Dendritic cell treated with granulocyte-macrophage colony-stimulating factor and Interleukin-4, amounts not matched to agents 40 ng/mL and 50 ng/mL, for 4 days (primary cell): ENCODE data around the gene PDIA5.

Source experiments
- H3K27ac Mint-ChIP-seq: one replicate; pipeline ENCODE4 v1.8.0; 2022; ENCODE audit warnings: mild to moderate bottlenecking, mixed read lengths
- H3K27me3 Mint-ChIP-seq: one replicate; pipeline ENCODE4 v1.8.0; 2022; ENCODE audit warnings: mild to moderate bottlenecking, mixed read lengths
- H3K36me3 Mint-ChIP-seq: one replicate; pipeline ENCODE4 v1.8.0; 2022; ENCODE audit warnings: low read depth, mixed read lengths
- H3K4me1 Mint-ChIP-seq: one replicate; pipeline ENCODE4 v1.8.0; 2022; ENCODE audit warnings: low read depth, mixed read lengths
- H3K4me3 Mint-ChIP-seq: one replicate; pipeline ENCODE4 v1.8.0; 2022; ENCODE audit warnings: mild to moderate bottlenecking, moderate library complexity, mixed read lengths
- H3K9me3 Mint-ChIP-seq: one replicate; pipeline ENCODE4 v1.8.0; 2022; ENCODE audit warnings: mixed read lengths
- intact Hi-C: fragments of 100-400 bp; cut with micrococcal nuclease; formaldehyde crosslinking; loops from one replicate; pipeline ENCODE4 v1.15.0; 2022

The PDIA5 gene

GRCh38 chr3:123071146-123071545 lies 4.3 kb downstream of the PDIA5 start:
- H3K4me3 Mint-ChIP-seq = no peak overlapping the region
- H3K9me3 Mint-ChIP-seq = no peaks in the 10 kb centered on the region
- H3K36me3 Mint-ChIP-seq = no peaks in the 10 kb centered on the region
- intact Hi-C loops = no loop called here
- peaks cover 39% of the 10 kb centered on the region for H3K4me1 Mint-ChIP-seq
- H3K27ac Mint-ChIP-seq = no peak overlapping the region
- H3K27me3 Mint-ChIP-seq = no peaks in the 10 kb centered on the region

- Mint-ChIP-seq H3K4me3 (no peak overlapping the region), H3K9me3 (no peaks in the 10 kb centered on the region), H3K27ac (no peak overlapping the region), H3K36me3 (no peaks in the 10 kb centered on the region), H3K27me3 (no peaks in the 10 kb centered on the region), H3K4me1 (peaks cover 37% of the 10 kb centered on the region)
- intact Hi-C loops = no loop called here
Measured at GRCh38 chr3:123071581-123071980, 4.8 kb downstream of the PDIA5 start.

- intact Hi-C loops = no loop called here
- no peak overlapping the region for H3K4me3 Mint-ChIP-seq
Measured at GRCh38 chr3:123072152-123072551, 5.3 kb downstream of the PDIA5 start.

GRCh38 chr3:123072564-123072963 lies 5.7 kb downstream of the PDIA5 start:
- H3K27ac Mint-ChIP-seq = no peak overlapping the region
- intact Hi-C loops = no loop called here
- peaks cover 32% of the 10 kb centered on the region for H3K4me1 Mint-ChIP-seq
- H3K4me3 Mint-ChIP-seq = no peak overlapping the region
- no peaks in the 10 kb centered on the region for H3K9me3 Mint-ChIP-seq
- H3K36me3 Mint-ChIP-seq = no peaks in the 10 kb centered on the region
- H3K27me3 Mint-ChIP-seq = no peaks in the 10 kb centered on the region

More at GRCh38 chr3:123072152-123072551, 5.3 kb downstream of the PDIA5 start:
- Mint-ChIP-seq H3K27me3 (no peaks in the 10 kb centered on the region), H3K27ac (no peak overlapping the region), H3K36me3 (no peaks in the 10 kb centered on the region), H3K4me1 (peaks cover 33% of the 10 kb centered on the region), H3K9me3 (no peaks in the 10 kb centered on the region)

- Mint-ChIP-seq H3K27me3 (no peaks in the 10 kb centered on the region), H3K4me1 (peaks cover 18% of the 10 kb centered on the region), H3K9me3 (no peaks in the 10 kb centered on the region), H3K27ac (peak overlapping the region; percentile 2), H3K36me3 (no peaks in the 10 kb centered on the region), H3K4me3 (no peak overlapping the region)
- intact Hi-C loops = no loop called here
Measured at GRCh38 chr3:123075359-123075758, 8.5 kb downstream of the PDIA5 start.

- Mint-ChIP-seq H3K27ac (no peak overlapping the region), H3K4me1 (peaks cover 15% of the 10 kb centered on the region)
Measured at GRCh38 chr3:123076112-123076495, 9.3 kb downstream of the PDIA5 start.

GRCh38 chr3:123076496-123077418 lies 9.9 kb downstream of the PDIA5 start:
- no peak overlapping the region for H3K27ac Mint-ChIP-seq
- H3K27me3 Mint-ChIP-seq = no peaks in the 10 kb centered on the region
- no peaks in the 10 kb centered on the region for H3K9me3 Mint-ChIP-seq
- peaks cover 15% of the 10 kb centered on the region for H3K4me1 Mint-ChIP-seq
- intact Hi-C loops = no loop called here
- no peak overlapping the region for H3K4me3 Mint-ChIP-seq
- no peaks in the 10 kb centered on the region for H3K36me3 Mint-ChIP-seq

More at GRCh38 chr3:123076112-123076495, 9.3 kb downstream of the PDIA5 start:
- H3K9me3 Mint-ChIP-seq = no peaks in the 10 kb centered on the region
- intact Hi-C loops = no loop called here
- no peaks in the 10 kb centered on the region for H3K27me3 Mint-ChIP-seq
- H3K4me3 Mint-ChIP-seq = no peak overlapping the region
- no peaks in the 10 kb centered on the region for H3K36me3 Mint-ChIP-seq

- Mint-ChIP-seq H3K4me1 (peaks cover 19% of the 10 kb centered on the region), H3K27ac (no peak overlapping the region), H3K9me3 (no peaks in the 10 kb centered on the region), H3K36me3 (no peaks in the 10 kb centered on the region), H3K4me3 (no peak overlapping the region), H3K27me3 (no peaks in the 10 kb centered on the region)
- intact Hi-C loops = no loop called here
Measured at GRCh38 chr3:123078101-123078500, 11.3 kb downstream of the PDIA5 start.

GRCh38 chr3:123080864-123081562 lies 14.2 kb downstream of the PDIA5 start:
- Mint-ChIP-seq H3K27me3 (no peaks in the 10 kb centered on the region), H3K4me3 (no peak overlapping the region), H3K4me1 (peaks cover 39% of the 10 kb centered on the region), H3K9me3 (no peaks in the 10 kb centered on the region), H3K36me3 (no peaks in the 10 kb centered on the region), H3K27ac (no peak overlapping the region)
- intact Hi-C loops = no loop called here

GRCh38 chr3:123081718-123082369 lies 15.0 kb downstream of the PDIA5 start:
- H3K27me3 Mint-ChIP-seq = no peaks in the 10 kb centered on the region
- H3K27ac Mint-ChIP-seq = no peak overlapping the region
- H3K9me3 Mint-ChIP-seq = no peaks in the 10 kb centered on the region
- no peak overlapping the region for H3K4me3 Mint-ChIP-seq
- intact Hi-C loops = no loop called here
- H3K4me1 Mint-ChIP-seq = peaks cover 39% of the 10 kb centered on the region
- no peaks in the 10 kb centered on the region for H3K36me3 Mint-ChIP-seq

GRCh38 chr3:123082370-123083065 lies 15.7 kb downstream of the PDIA5 start:
- H3K4me3 Mint-ChIP-seq = no peak overlapping the region
- no peak overlapping the region for H3K27ac Mint-ChIP-seq
- H3K9me3 Mint-ChIP-seq = no peaks in the 10 kb centered on the region
- no peaks in the 10 kb centered on the region for H3K27me3 Mint-ChIP-seq
- intact Hi-C loops = no loop called here
- H3K36me3 Mint-ChIP-seq = no peaks in the 10 kb centered on the region
- H3K4me1 Mint-ChIP-seq = peaks cover 39% of the 10 kb centered on the region

GRCh38 chr3:123083383-123084124 lies 16.7 kb downstream of the PDIA5 start:
- Mint-ChIP-seq H3K36me3 (no peaks in the 10 kb centered on the region), H3K4me3 (no peak overlapping the region), H3K27me3 (no peaks in the 10 kb centered on the region), H3K4me1 (peaks cover 39% of the 10 kb centered on the region), H3K9me3 (no peaks in the 10 kb centered on the region), H3K27ac (no peak overlapping the region)
- intact Hi-C loops = no loop called here

GRCh38 chr3:123084192-123084591 lies 17.4 kb downstream of the PDIA5 start:
- Mint-ChIP-seq H3K27ac (no peak overlapping the region), H3K4me1 (peaks cover 39% of the 10 kb centered on the region), H3K36me3 (peaks cover 3% of the 10 kb centered on the region), H3K9me3 (no peaks in the 10 kb centered on the region), H3K4me3 (no peak overlapping the region), H3K27me3 (no peaks in the 10 kb centered on the region)
- intact Hi-C loops = no loop called here
